Bronchial epithelial cell (primary cell): ENCODE data around the gene ANGPT4. TPM values are rescaled to one million over a fixed set of nuclear protein-coding genes. Genes with fewer than 3 reads are reported as not detected.
A peak's percentile ranks its signal among the peaks of the same experiment; 100 is the strongest.

ENCODE experiments used
- DNase-seq: peaks from one replicate; pipeline ENCODE4 v3.0.0-alpha.2; 2010; ENCODE audit warnings: low read depth
- FAIRE-seq: peaks from 2 replicates; lab custom pipeline; 2011; peaks lifted over from hg19 to GRCh38; lab: Jason Lieb, UNC
- H3K27me3 ChIP-seq: 2 replicates; pipeline ENCODE4 v1.5.1; 2011; ENCODE audit warnings: low read length; ENCODE audit not compliant: control insufficient read depth, insufficient read depth
- H3K36me3 ChIP-seq: 2 replicates; pipeline ENCODE4 v1.5.1; 2011; ENCODE audit warnings: low read length; ENCODE audit not compliant: control insufficient read depth, insufficient read depth
- H3K4me3 ChIP-seq: 2 replicates; pipeline ENCODE4 v1.5.1; 2011; ENCODE audit warnings: mild to moderate bottlenecking, low read depth, low read length, control low read depth
- CTCF ChIP-seq: IDR thresholded peaks from 2 replicates; pipeline ENCODE4 v1.5.1; 2011; ENCODE audit warnings: mild to moderate bottlenecking, moderate library complexity, low read length, control low read depth, inconsistent platforms; ENCODE audit not compliant: insufficient read depth, severe bottlenecking
- total RNA-seq: library from RNA; depleted of rRNA; stranded (reverse); fragments of >200 nt; gene quantifications from 2 replicates; pipeline ENCODE4 v1.2.1, GENCODE V29; 2014

Gene ANGPT4
- total RNA-seq, 1 donor from 2014 or later: not detected

GRCh38 chr20:889106-889505, 27.0 kb downstream of the ANGPT4 start:
- no peaks in the 10 kb centered on the region for H3K36me3 ChIP-seq
- TF ChIP-seq CTCF: no peak
- no peak overlapping the region for H3K4me3 ChIP-seq
- no peak for FAIRE-seq
- DNase-seq: peak; percentile 5
- no peaks in the 10 kb centered on the region for H3K27me3 ChIP-seq

GRCh38 chr20:888057-888456, 28.1 kb downstream of the ANGPT4 start:
- no peak for FAIRE-seq
- no peak for TF ChIP-seq CTCF
- Histone ChIP-seq H3K4me3 (no peak overlapping the region), H3K36me3 (no peaks in the 10 kb centered on the region), H3K27me3 (no peaks in the 10 kb centered on the region)
- DNase-seq: no peak

- peak; percentile 1 for TF ChIP-seq CTCF
- no peak overlapping the region for H3K4me3 ChIP-seq
- DNase-seq (no peak), FAIRE-seq (peak; percentile 40)
- no peaks in the 10 kb centered on the region for H3K27me3 ChIP-seq
- no peaks in the 10 kb centered on the region for H3K36me3 ChIP-seq
Measured at GRCh38 chr20:887137-887536, 29.0 kb downstream of the ANGPT4 start.

- DNase-seq (peak; percentile 52), FAIRE-seq (no peak)
- Histone ChIP-seq H3K36me3 (no peaks in the 10 kb centered on the region), H3K27me3 (no peaks in the 10 kb centered on the region), H3K4me3 (no peak overlapping the region)
- peak; percentile 34 for TF ChIP-seq CTCF
Measured at GRCh38 chr20:884983-885952, 30.9 kb downstream of the ANGPT4 start.

GRCh38 chr20:881783-882144, 34.4 kb downstream of the ANGPT4 start:
- Histone ChIP-seq H3K36me3 (no peaks in the 10 kb centered on the region), H3K27me3 (no peaks in the 10 kb centered on the region), H3K4me3 (no peak overlapping the region)
- FAIRE-seq: no peak
- DNase-seq: no peak
- no peak for TF ChIP-seq CTCF
